Omental fat pad (tissue), 4 donors: Measurements from ENCODE around the gene FGD6. TPM values are rescaled to one million over a fixed set of nuclear protein-coding genes. Genes with fewer than 3 reads are reported as not detected.

Source experiments
- ATAC-seq: fragments of 150-250 bp; one replicate; pipeline ENCODE4 v1.9.1; 2016; ENCODE audit warnings: mild to moderate bottlenecking, moderate library complexity; ENCODE audit not compliant: low FRiP score
- DNase-seq: peaks from one replicate; pipeline ENCODE4 v3.0.0-alpha.2; 2019; ENCODE audit warnings: low spot score
- total RNA-seq, 4 donors: library from RNA; depleted of rRNA; stranded (reverse); fragments of >200 nt; gene quantifications; one replicate each; pipeline ENCODE4 v1.1.0, GENCODE V29; 2016
- TF ChIP-seq, protein P1 (sequence below), 3 donors: fragments of 450-650 bp; IDR thresholded peaks; one replicate each; pipeline ENCODE4 v1.5.1; 2016 to 2017; ENCODE audit warnings: antibody characterized with exemption in 3 of 3, mild to moderate bottlenecking in 3 of 3, moderate library complexity in 2 of 3

FGD6 gene
- total RNA-seq, 4 donors from 2014 or later = 6.6 to 9.6 (median 7.4) TPM

DNA sequence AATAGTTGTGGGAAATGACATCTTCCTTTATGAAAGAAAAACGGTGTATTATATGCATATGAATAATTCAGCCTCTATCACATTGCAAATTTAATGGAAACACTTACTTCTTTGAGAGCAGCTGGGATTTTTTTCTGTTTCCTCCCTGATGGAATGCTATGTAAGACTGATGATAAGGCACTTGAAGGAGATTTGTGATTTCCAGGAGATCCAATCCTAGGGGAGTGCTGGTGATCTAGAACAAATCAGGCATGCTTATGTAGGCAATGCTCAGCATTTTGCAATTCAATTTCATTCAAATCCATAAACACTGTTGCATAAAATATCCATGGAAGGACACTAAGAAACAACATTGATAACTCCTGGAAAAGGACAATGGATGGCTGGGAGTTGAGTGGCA, 127.8 kb downstream of the FGD6 start:
- no peak for ATAC-seq
- no peak for DNase-seq
- TF ChIP-seq, protein P1, sequence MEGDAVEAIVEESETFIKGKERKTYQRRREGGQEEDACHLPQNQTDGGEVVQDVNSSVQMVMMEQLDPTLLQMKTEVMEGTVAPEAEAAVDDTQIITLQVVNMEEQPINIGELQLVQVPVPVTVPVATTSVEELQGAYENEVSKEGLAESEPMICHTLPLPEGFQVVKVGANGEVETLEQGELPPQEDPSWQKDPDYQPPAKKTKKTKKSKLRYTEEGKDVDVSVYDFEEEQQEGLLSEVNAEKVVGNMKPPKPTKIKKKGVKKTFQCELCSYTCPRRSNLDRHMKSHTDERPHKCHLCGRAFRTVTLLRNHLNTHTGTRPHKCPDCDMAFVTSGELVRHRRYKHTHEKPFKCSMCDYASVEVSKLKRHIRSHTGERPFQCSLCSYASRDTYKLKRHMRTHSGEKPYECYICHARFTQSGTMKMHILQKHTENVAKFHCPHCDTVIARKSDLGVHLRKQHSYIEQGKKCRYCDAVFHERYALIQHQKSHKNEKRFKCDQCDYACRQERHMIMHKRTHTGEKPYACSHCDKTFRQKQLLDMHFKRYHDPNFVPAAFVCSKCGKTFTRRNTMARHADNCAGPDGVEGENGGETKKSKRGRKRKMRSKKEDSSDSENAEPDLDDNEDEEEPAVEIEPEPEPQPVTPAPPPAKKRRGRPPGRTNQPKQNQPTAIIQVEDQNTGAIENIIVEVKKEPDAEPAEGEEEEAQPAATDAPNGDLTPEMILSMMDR (IDR thresholded peaks at IDR 0.05) = no peak

DNA sequence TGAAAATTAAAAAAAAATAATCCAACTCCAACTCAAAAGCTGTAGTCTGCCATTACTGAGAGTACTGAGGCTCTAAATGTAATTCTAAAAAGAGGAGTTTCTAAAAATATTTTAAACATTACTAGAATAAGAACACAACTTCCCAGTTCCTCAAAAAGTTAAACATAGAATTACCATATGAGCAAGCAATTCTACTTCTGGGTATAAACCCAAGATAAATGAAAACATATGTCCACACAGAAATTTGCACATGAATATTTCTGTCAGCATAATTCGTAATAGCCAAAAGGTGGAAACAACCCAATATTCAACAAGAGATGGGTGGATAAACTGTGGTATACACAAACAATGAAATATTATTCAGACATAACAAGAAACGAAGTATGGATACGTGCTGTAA, 128.9 kb downstream of the FGD6 start:
- no peak for DNase-seq
- TF ChIP-seq, protein P1 (IDR thresholded peaks at IDR 0.05) = no peak
- ATAC-seq = no peak

- DNase-seq (no peak), ATAC-seq (no peak)
- TF ChIP-seq, protein P1 (IDR thresholded peaks at IDR 0.05) = no peak
These were observed 131.7 kb downstream of the FGD6 start for GRCh38 chr12:95085612-95086011.

GRCh38 chr12:95083938-95084337, 133.3 kb downstream of the FGD6 start:
- TF ChIP-seq, protein P1 (IDR thresholded peaks at IDR 0.05) = no peak
- DNase-seq (no peak), ATAC-seq (peak; percentile 82)

GRCh38 chr12:95083471-95083870, 133.8 kb downstream of the FGD6 start:
- TF ChIP-seq, protein P1 (IDR thresholded peaks at IDR 0.05) = no peak
- ATAC-seq (peak; percentile 39), DNase-seq (no peak)

GRCh38 chr12:95077341-95077740, 139.9 kb downstream of the FGD6 start:
- no peak for ATAC-seq
- no peak for DNase-seq
- TF ChIP-seq, protein P1 (IDR thresholded peaks at IDR 0.05) = no peak

- TF ChIP-seq, protein P1 (IDR thresholded peaks at IDR 0.05) = no peak
- ATAC-seq (no peak), DNase-seq (no peak)
These were observed 142.5 kb downstream of the FGD6 start for GRCh38 chr12:95074766-95075165.
